ENCODE data around the gene TREML4.

GRCh38 chr6:41229721-41230120 is 1.6 kb downstream of the TREML4 start:
- no peak for TF ChIP-seq CTCF (IDR thresholded peaks at IDR 0.05 in 2 of 3, conservative IDR thresholded peaks at IDR 0.05 in 1 of 3; ENCODE audit: borderline replicate concordance in 1 of 3, insufficient read depth in 1 of 3, low read depth in 2 of 3, low read length in 2 of 3)
- no peak for TF ChIP-seq JUND (IDR thresholded peaks at IDR 0.05)
- TF ChIP-seq POLR2A (IDR thresholded peaks at IDR 0.05; ENCODE audit: borderline replicate concordance, extremely low read depth, insufficient read depth, insufficient read length), result no peak
- TF ChIP-seq EZH2 (IDR thresholded peaks at IDR 0.05), result no peak
- no peak for TF ChIP-seq ZNF274 (IDR thresholded peaks at IDR 0.05; ENCODE audit: low read depth, low read length)
- TF ChIP-seq REST (IDR thresholded peaks at IDR 0.05; ENCODE audit: low read depth), result no peak
- TF ChIP-seq ATF3 (IDR thresholded peaks at IDR 0.05), result no peak
- TF ChIP-seq SIN3A (IDR thresholded peaks at IDR 0.05; ENCODE audit: low read depth), result no peak
- no peak for TF ChIP-seq YY1 (IDR thresholded peaks at IDR 0.05; ENCODE audit: extremely low read depth, insufficient replicate concordance, low read depth, low read length)
